CD4-positive, alpha-beta T cell treated with Interleukin-10 for 1 hour (primary cell): ENCODE results near the gene GMIP.
"Not testable (repeated sequence)": the region's sequence is repeated elsewhere in the genome, so short reads cannot be mapped to it uniquely, and the experiment has no call there.

Experiments
- DNase-seq: peaks from one replicate; pipeline ENCODE4 v3.0.0-alpha.2; 2020

The GMIP gene, protein sequence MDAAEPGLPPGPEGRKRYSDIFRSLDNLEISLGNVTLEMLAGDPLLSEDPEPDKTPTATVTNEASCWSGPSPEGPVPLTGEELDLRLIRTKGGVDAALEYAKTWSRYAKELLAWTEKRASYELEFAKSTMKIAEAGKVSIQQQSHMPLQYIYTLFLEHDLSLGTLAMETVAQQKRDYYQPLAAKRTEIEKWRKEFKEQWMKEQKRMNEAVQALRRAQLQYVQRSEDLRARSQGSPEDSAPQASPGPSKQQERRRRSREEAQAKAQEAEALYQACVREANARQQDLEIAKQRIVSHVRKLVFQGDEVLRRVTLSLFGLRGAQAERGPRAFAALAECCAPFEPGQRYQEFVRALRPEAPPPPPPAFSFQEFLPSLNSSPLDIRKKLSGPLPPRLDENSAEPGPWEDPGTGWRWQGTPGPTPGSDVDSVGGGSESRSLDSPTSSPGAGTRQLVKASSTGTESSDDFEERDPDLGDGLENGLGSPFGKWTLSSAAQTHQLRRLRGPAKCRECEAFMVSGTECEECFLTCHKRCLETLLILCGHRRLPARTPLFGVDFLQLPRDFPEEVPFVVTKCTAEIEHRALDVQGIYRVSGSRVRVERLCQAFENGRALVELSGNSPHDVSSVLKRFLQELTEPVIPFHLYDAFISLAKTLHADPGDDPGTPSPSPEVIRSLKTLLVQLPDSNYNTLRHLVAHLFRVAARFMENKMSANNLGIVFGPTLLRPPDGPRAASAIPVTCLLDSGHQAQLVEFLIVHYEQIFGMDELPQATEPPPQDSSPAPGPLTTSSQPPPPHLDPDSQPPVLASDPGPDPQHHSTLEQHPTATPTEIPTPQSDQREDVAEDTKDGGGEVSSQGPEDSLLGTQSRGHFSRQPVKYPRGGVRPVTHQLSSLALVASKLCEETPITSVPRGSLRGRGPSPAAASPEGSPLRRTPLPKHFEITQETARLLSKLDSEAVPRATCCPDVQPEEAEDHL

GRCh38 chr19:19643158-19644053 lies at the start of gene GMIP:
Gene GMIP, minus strand, starts transcription at chr19:19643657. Its CDS starts 128 bp downstream, at chr19:19643529.
- peak; percentile 90 for DNase-seq

DNA sequence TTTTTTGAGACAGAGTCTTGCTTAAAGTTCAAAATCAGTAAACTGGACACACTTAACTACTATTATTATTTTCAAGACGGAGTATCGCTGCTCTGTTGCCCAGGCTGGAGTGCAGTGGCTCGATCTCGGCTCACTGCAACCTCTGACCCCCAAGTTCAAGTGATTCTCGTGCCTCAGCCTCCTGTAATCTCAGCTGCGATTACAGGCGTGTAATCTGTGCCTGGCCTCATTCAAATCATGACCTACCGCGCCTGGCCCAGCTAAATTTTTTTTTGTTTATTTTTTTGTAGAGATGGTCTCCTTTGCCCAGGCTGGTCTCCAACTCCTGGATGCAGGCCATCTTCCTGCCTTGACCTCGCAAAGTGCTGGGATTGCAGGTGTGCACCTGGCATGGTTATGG lies 48.2 kb upstream of the GMIP start:
- DNase-seq: no peak

GRCh38 chr19:19689023-19689422 lies 45.6 kb upstream of the GMIP start:
- DNase-seq: not testable (repeated sequence)

DNA sequence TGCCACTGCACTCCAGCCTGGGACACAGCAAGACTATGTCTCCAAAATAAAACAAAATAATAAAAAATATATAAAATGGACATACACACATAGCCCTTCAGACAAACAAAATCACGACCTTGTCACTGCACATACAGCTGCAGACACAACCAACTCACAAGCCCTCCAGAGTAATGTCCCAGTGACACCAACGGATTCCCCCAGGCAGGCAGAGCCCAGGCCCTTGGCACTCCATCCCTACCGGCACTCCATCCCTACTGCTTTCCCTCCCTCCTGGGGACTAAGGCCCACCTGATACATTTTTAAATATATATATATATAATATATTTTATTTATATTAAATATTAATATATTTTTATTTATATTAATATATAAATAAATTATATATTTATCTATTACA lies 43.6 kb upstream of the GMIP start:
- no peak for DNase-seq

GRCh38 chr19:19686580-19686979 lies 43.1 kb upstream of the GMIP start:
- DNase-seq: no peak

GRCh38 chr19:19686119-19686518 lies 42.7 kb upstream of the GMIP start:
- DNase-seq: not testable (repeated sequence)

GRCh38 chr19:19679176-19680073 lies 36.0 kb upstream of the GMIP start:
- no peak for DNase-seq

DNA sequence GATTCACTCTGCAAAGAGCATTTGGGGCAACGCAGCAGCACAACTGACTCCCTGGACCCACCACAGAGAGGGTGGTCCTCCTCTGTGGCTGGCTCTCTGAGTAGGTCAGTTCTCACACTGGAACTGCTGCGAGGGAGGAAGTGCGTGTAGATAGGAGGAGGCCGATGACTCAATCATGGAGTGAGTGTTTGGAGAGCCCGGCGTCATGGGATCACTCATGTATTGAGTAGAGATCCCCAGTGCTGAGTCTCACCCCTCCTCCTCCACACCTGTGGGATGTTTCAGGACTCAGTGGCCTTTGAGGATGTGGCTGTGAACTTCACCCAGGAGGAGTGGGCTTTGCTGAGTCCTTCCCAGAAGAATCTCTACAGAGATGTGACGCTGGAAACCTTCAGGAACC lies 34.1 kb upstream of the GMIP start:
- DNase-seq: no peak

DNA sequence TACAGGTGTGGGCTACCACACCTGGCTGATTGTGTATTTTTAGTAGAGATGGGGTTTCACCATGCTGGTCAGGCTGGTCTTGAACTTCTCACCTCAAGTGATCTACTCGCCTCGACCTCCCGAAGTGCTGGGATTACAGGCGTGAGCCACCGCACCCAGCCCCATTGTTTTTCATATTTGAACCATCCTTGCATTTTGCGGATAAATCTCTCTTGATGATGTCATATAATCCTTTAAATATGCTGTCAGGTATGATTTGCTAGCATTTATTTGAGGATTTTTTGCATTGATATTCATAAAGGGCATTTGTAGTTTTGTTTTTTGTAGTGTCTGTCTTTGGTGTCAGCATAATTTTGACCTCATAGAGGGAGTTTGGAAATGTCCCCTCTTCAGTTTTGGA lies 30.9 kb upstream of the GMIP start:
- DNase-seq: no peak

DNA sequence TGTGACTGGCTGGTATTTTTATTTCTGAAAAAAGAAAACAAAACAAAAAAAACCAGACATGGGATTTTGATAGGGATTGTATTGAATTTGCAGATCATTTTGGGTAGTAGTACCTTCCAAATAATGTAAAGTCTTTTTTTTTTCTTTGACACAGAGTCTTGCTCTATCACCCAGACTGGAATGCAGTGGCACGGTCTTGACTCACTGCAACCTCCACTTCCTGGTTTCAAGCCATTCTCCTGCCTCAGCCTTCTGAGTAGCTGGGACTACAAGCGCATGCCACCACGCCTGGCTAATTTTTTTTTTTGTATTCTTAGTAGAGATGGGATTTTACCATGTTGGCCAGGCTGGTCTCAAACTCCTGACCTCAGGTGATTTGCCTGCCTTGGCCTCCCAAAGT lies 29.4 kb upstream of the GMIP start:
- no peak for DNase-seq

- no peak for DNase-seq
Observed at GRCh38 chr19:19670070-19670551, 26.7 kb upstream of the GMIP start.

- peak; percentile 96 for DNase-seq
Observed at GRCh38 chr19:19668230-19669012, 25.0 kb upstream of the GMIP start, which contains the start of gene ZNF101. Gene ZNF101, plus strand, starts transcription at chr19:19668839. Its CDS starts 125 bp downstream, at chr19:19668964.

DNA sequence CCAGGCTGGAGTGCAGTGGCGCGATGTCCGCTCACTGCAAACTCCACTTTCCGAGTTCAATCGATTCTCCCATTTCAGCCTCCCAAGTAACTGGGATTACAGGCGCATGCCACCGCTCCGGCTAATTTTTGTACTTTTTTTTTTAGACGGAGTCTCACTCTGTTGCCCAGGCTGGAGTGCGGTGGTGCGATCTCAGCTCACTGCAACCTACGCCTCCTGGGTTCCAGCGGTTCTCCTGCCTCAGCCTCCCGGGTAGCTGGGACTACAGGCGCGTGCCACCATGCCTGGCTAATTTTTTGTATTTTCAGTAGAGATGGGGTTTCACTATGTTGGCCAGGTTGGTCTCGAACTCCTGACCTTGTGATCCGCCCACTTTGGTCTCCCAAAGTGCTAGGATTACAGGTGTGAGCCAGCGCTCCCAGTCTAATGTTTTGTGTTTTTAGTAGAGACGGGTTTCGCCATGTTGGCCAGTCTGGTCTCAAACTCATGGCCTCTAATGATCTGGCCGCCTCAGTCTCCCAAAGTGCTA lies 22.0 kb upstream of the GMIP start:
- not testable (repeated sequence) for DNase-seq

DNA sequence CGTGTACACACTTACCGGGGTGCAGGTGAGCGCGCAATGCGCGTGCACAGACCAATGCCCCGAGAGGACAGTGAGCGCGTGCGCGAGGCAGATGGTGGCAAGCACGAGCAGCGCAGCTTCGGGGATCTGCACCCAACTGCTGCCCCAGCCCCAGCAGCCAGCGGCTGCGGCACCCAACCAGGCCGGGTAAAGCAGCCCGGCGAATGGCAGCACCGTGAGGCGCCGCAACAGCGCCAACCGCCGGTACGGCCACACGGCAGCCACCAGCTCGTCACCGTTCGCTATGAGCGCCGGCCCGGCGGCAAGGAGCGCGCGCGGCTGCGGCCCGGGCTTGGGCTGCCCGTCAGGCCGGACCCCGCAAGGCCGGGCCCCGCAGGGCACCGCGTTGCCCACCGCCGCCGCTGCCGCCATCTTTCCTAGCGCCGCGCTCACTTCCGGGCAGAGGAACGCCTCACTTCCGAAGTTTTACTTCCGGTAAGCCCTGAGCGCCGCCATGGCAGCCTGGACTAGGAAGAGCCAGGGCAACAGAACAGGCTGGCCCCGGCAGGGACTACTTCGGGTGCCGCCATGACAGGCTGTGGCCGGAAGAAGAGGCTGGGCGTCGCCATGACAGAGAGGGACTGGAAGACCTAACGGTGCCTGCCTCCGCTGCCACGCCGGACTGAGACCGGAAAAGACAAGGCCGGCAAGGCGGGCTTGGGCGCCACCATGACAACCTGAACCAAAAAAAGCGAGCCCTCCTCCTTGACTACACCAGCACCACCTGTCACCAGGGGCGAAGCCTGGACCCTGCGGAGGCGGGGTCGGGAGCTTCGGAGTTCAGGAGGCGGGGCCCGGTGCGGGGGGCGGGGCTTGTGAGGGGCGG lies 20.0 kb upstream of the GMIP start, which contains the start of gene ATP13A1:
Gene ATP13A1 (minus strand): TSS at position 421 of the 865 bp plus-strand sequence. CDS start 10 bp downstream, at position 411.
- peak; percentile 97 for DNase-seq

- DNase-seq: no peak
Observed at GRCh38 chr19:19662871-19663255, 19.4 kb upstream of the GMIP start.

- no peak for DNase-seq
Observed at GRCh38 chr19:19662344-19662743, 18.9 kb upstream of the GMIP start.

DNA sequence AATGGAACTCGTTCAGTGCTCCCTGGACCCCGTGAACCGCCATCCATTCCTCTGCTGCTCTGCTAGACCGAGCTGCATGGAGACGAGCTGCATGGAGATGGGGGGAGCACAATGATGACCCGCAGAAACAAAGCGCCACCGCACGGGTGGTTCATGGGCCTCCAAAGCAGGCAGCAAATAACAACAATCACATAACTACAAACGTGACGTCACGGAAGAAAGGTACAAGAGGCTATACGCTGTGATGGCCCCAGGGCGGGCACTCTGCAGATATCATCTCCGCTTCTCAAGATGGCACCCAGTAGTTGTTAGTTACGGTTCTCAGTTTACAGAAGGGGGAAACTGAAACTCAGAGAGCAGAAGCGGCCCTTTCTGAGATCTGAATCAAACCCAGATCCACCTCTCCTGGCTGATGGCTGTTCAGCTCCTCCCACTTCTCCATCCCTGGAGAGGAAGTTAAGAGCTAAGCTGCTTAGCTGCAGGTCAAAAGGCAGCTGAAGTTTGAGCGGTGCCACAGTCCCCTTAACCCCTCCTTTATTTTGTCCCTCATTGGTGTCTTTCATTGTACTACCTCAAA lies 18.3 kb upstream of the GMIP start:
- DNase-seq: peak; percentile 70

GRCh38 chr19:19661141-19661674 lies 17.8 kb upstream of the GMIP start:
- no peak for DNase-seq
